Measurements from ENCODE around the gene COL9A3.

GRCh38 chr20:62821726-62822210 lies 4.9 kb downstream of the COL9A3 start:
- TF ChIP-seq CTCF (IDR thresholded peaks at IDR 0.05; ENCODE audit: poor library complexity) (no peak), EZH2 (IDR thresholded peaks at IDR 0.05; ENCODE audit: borderline replicate concordance) (no peak), EZH2phosphoT487 (IDR thresholded peaks at IDR 0.05; ENCODE audit: low read depth, severe bottlenecking, unreplicated experiment) (no peak)

Data from hepatocyte (in vitro differentiated cells).